Umbilical cord (tissue), 2 donors: ENCODE measurements around the gene AP2A2. TPM values are rescaled to one million over a fixed set of nuclear protein-coding genes. Genes with fewer than 3 reads are reported as not detected.

Experiments used
- DNase-seq: peaks from one replicate; pipeline ENCODE4 v3.0.0-alpha.2; 2015; ENCODE audit warnings: low spot score
- total RNA-seq: library from RNA; depleted of rRNA; stranded (reverse); fragments of >200 nt; gene quantifications from one replicate; pipeline ENCODE4 v1.2.3, GENCODE V29; 2014; ENCODE audit warnings: low replicate concordance; ENCODE audit not compliant: insufficient read depth

Gene AP2A2
- total RNA-seq, 1 donor from 2014 or later: 24.1 TPM

DNA sequence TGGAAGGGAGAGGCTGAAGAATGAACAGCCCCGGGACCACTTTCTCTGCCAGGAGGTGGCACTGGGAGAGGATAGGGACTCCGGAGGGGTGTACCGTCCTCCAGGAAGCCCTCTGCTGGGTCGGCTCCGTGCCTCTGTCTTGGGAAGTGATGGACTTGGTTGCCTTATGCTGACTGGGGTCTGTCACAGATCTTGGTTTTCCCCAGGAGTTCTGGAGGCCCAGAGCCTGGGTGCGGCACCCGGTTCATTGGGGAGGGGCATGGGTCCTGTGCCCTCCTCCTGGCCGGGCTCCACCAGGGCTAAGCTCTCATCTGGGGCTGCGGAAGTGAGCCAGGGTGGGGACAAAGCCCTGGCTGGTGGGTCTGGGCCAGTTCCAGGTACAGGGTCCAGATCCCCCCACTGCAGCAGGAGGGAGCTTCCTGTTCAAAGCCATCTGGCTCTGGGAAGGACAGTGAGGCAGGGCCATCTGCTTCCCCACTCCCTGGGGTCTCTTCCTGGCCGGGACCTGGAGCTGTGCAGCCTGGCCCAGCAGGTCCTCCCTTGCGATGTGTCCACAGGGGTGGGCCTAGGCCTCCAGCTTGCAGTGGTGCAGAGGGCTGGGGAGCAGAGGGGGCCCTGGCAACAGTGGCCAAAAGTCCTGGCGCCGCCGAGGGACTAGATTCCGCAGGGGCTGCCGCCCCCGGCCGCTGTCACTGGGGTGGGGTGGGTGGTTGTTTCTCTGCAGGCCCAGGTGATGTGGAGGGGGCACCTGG lies 1.1 kb upstream of the AP2A2 start:
- DNase-seq: no peak

DNA sequence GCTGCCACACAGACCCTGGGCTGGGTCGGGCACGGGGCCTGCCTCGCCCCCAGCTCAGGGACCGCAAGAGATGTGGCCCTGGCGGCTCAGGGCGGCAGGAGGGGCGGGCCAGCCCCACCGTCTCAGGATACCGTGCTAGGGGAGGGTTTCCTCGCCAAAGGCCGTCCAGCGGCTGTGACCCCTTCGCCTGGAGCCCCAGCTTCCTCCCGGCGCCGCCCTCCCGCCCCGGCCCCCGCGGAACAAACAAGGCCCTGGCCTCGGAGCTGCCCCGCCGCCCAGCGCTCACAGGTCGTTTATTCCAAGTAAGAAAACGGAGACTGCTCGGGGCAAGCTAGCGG lies 543 bp upstream of the AP2A2 start:
- no peak for DNase-seq

DNA sequence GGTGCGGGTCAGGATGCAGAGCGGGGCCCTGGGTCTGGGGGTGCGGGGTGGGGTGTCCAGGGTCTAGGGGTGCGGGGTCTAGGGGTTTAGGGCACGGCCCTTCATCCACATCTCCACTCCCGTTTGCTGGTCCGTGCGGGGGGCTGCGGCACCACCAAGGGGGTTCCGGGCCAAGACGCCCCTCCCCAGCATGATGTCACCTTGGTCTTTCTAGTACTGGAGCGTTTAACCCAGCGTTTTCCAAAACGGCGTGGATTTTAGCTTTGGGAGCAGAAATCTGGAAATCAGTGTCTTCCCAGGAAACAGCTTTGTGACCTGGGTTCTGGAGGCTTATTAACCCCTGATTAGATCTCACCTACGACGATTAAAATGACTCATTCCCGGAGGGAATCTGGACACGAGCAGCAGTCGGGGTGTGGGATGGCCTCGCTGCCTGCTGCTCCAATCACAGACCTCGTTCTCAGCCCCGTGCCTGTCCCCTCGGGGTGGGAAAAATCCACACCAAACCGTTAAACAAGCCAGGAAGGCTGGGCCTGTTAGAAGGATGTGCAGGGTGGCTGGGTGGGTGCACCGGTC lies 759 bp downstream of the AP2A2 start:
- DNase-seq: peak; percentile 61

DNA sequence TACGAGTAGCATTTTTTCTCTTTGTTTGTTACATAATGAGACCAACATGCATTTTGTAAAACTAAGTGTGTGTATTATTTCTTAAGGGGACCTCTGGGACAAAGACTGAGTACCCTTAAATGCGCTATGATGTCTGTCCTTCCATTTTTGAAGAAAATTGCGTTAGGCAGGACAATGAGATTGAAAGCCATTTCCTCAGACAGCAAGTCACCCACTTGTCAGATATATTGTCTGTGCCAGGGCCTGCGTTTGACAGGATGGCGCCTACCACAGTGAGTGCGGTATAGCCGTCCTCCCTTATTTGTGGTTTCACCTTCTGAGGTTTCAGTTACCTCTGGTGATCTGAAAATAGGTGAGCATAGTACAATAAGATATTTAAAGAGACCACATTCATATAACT lies 2.2 kb downstream of the AP2A2 start:
- no peak for DNase-seq

DNA sequence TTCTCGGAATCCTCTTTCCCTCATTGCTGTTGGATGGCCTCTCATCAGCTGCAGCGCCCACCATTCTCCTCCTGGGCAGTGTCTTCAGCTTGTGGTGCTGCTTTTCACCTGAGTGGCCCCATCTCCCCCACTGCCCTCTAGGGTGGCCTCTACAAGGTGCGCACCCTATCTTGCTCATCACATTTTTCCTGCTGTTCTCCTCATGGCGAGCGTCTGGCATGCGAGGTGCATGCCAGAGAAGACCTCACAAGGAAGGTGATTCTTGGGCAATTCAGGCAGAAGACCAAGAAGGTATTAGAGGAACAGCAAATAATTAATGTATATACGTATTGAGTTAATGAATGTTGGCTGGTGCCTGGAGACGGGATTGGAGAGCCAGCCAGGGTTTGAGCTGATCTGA lies 3.1 kb downstream of the AP2A2 start:
- no peak for DNase-seq

DNA sequence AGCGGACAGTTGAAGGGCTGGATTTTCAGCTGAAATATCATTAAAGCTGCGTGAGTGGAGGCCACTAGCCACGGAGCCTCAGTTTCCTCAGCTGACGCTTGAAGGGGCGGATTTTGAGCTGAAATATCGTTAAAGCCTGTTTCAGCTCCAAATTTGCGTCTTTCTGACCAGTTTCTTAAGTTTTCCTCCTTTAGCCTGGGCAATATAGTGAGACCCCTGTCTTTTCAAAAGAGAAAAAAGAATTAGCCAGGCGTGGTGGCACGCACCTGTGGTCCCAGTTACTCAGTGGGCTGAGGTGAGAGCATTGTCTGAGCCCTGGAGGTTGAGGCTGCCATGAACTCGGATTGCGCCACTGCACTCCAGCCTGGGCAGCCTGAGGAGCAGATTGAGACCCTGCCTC lies 3.7 kb downstream of the AP2A2 start:
- DNase-seq: no peak

DNA sequence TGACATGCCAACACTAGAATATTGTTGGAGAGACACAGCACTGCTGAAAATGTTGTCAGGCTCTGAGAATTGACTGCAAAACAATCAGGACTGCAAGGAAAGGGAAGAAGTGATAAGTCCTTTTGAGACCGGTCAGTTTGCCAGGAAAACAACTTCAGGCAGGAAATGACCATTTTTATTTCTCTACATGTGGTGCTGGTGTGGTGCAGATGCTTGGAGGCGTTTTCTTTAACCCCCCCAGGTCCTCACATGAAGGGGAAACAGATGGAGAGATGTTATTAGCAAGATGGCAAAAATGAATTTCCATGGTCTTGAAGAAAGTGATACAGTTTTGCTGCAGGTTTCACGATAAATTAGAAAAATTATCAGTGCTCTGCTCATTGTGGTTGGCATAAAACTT lies 5.7 kb downstream of the AP2A2 start:
- DNase-seq: no peak

DNA sequence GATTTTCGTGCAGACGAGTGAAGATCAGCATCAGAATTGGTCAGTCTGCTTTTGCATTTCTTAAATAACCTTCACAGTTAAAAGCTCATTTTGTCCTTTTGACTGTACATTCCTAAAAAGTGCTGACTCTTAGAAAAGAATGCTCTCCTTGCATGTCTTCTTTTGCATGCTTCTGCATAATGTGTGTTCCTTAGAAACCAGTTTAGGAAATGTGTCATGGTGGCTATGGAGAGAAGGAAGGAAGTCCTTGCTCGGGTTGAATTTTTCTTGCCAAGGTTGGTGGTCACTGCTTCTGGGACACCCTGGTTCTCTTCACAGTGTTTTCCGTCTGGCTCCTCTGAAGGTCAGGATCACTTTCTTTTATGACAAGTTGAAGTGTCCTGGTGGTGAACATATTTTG lies 6.8 kb downstream of the AP2A2 start:
- DNase-seq: no peak

DNA sequence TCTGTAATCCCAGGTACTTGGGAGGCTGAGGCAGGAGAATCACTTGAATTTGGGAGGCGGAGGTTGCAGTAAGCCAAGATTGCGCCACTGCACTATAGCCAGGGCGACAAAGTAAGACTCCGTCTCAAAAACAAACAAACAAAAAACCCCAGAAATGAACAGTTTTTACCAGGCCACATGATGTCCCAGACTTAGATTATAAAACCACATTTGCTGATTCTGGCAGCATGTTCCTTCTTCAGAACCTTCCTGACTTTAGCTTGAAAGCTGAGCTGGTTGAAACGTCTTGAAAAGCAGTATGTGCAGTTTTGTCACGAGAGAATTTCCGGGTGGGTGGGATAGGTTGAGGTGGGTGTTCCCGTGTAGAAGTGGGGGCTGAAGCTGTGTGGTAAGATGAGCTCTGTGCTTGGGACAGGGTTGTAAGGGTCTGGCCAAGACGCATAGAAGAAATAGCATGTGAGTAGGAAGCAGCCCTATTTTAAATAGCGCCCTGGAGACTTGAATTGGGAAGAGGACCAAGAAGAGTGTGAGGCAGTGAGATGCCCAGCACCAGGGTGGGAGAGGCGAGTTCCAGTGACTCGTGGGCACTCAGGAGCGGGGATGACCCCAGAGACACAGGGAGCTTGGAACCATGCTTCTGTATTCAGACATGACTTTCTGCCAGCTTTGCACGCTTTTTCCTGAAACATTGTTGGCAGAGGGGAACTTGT lies 7.6 kb downstream of the AP2A2 start:
- DNase-seq: no peak

DNA sequence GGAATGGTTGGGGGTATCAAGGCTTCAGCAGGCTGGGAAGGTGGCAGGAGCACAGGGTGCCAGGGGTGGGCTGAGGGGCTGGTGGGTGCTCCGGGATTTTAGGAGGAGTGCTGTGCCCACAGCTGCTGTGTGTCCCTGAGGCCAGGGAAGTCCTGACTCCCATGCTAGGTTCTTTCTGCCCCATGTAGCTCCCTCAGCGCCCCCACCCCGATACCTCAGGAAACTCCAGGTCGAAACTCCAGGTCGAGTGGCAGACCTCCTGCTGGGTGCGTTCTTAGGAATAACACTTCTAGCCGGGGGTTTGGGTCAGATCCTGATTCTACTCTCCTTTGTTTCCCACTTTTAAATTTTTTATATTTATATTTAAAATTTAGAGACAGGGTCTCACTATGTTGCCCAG lies 8.3 kb downstream of the AP2A2 start:
- DNase-seq: no peak

DNA sequence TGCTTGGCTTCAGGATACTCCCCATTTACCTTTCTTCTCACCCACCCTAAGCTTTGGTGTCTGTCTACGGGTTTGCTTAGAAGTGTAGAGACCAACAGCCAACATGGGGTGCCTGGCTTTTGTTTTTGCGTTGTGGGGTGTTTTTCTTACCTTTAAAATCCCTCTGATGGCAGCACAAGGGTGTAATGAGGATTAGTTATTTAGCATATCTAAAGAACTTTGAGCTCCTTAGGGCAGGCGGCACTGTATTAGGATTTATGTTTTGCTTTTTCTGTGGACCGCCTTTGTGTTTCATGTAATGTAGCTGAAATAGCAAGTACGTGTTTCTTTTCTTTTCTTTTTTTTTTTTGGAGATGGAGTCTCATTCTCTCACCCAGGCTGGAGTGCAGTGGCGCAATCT lies 8.9 kb downstream of the AP2A2 start:
- DNase-seq: no peak

DNA sequence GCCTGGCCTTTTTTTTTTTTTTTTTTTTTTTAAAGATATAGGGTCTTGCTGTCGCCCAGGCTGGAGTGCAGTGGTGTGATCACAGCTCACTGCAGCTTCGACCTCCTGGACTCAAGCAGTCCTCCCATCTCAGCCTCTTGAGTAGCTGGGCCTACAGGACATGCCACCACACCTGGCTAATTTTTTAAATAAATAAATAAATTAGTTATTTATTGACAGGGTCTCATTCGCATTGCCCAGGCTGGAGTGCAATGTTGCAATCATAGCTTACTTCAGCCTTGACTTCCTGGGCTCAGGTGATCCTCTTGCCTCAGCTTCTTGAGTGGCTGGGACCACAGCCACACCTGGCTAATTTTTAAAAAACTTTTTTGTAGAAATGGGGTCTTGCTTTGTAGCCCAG lies 10.5 kb downstream of the AP2A2 start:
- DNase-seq: no peak

DNA sequence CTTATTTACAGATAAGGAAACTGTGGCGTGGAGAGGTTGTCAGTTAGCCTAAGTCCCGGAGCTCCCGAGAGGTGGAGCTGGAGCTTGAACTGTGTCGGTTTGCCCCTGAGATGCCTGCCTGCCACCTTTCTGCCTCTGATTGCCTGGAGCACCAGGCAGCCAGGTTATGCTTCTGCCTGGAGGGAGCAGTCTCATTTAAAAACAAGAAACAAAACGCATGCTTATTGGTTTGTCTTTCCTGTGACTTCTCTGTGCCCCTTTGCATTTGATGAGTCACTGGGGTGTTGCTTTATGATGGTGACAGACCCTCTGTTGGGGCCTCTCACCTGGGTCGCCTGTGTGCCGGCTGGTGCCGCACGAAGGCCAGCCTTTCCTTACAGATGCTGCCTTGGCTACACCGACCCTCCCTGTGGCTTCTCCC lies 12.2 kb downstream of the AP2A2 start:
- DNase-seq: no peak

DNA sequence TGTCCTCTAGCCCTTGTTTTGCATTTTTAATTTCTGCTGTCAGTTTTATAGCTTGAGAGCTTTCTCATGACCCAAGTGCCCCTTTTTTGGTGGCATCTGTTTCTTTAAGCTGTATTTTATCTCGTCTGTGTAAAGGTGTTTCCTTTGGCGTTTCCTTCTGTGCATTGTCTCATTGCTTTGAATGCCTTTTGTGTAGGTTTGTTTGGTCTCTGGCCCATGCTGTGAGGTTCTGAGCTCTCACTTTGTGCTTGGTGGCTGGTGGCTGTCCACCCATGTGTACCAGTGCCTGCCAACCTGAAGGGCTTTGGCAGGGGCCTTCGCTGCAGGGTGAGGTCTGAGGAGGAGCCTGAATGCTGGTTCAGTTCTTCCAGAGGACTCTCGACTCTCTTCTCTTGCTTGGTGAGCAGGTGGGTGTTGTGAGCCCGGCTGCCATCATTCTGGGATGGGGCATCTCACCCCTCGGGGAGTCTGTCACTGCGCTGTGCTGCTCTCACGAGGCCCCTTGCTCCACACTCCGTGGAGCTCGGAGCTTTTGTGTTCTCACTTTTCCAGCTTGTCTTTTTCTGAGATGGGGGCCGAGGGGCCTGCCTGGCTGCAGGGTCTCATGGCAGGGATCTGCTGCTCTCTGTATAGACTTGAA lies 14.9 kb downstream of the AP2A2 start:
- no peak for DNase-seq

DNA sequence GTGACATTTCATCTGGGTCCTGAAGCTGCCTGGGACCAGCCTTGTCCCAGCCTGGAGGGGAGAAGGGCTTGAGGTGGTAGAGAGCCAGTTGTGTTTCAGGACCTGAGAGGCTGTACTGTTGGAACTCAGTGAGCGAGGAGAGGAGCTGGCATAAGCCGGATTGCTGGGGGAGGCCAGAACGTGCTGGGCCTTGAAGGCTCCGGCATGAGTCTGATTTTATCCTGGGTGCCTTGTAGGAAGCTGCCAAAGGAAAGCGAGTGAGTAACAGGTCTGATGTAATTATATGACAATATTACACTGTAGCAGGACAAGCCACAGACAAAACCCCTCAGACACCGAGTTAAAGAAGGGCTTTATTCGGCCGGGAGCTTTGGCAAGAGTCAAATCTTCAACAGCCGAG lies 17.2 kb downstream of the AP2A2 start:
- DNase-seq: no peak

DNA sequence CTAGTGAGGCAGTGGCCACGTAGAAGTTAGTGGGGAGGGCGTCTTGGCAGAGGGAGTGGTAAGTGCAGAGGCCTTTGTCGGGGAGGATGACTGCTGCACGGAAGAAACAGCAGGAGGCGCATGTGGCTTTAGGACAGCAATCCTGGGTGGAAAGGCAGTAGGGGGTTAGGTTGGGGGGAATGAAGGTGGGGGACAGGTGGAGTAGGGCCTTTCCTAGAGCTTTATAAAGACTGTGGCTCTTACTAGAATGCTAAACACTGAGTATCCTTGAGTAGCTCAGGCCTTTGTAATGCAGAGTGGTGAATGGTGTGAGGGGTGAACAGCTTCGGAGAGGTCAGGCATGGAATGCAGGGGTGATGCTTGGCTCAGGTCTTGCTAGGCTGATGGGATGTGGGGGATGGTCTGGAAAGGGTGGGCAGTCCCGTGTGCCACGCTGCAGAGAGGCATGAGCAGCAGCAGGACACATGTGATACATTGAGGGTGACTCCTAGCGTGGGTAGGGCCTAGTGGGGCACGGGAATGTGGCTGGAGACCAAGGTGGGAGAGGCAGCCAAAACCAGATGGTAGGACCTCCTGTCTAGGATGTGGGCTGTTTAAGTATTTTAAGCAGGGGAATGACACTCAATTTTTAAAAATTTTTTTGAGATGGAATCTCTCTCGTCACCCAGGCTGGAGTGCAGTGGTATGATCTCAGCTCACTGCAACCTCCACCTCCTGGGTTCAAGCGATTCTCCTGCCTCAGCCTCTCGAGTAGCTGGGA lies 19.2 kb downstream of the AP2A2 start:
- DNase-seq: no peak

DNA sequence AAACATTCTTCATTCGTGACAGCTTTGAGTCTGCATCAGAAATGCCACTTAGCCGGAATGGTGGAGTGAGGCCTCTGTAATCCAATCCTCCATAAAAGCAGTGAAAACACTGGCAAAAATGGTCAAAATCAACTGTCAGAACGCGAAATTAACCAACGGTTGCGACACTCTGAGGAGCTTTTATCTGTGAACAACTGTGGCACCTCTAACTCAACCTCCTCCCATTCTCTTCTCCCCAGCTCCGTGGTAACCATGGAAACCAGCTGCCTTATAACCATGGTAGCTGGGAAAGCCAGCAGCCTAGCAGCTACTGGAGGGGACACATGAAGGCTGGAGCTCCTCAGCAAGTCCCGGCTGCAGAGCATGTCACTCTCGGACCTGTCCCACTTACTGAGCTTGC lies 20.3 kb downstream of the AP2A2 start:
- DNase-seq: peak; percentile 71

DNA sequence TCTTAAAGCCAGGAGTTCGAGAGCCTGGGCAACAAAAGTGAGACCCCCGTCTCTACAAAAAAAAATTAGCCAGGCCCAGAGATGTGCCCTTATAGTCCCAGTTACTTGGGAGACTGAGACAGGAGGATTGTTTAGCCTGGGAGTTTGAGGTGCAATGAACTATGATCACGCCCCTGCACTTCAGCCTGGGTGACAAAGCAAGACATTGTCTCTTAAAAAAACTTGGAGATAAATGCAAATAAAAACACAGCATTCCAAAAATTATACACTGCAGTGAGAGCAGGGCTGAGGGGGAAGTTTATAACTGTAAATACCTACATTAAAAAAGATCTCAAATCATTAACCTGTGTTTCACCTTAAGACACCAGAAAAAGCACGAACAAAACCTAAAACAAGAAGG lies 22.1 kb downstream of the AP2A2 start:
- DNase-seq: no peak

DNA sequence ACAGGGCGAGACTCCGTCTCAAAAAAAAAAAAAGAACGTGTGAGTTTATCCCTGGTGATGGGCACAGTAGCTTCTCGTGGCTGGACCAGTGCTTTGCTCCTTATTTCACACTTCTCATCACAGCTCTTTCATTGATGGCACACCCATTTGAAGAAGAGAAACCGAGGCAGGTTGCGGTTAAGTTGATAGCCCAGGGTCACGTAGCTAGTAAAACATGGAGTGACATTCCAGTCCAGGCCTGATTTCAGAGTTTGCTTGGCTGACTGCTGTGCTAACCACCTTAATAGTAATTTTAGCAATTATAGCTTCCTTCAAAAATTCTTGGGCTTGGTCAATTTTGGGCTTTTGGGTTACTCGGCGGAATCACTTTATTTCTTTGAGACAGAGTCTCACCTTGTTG lies 25.8 kb downstream of the AP2A2 start:
- DNase-seq: no peak

DNA sequence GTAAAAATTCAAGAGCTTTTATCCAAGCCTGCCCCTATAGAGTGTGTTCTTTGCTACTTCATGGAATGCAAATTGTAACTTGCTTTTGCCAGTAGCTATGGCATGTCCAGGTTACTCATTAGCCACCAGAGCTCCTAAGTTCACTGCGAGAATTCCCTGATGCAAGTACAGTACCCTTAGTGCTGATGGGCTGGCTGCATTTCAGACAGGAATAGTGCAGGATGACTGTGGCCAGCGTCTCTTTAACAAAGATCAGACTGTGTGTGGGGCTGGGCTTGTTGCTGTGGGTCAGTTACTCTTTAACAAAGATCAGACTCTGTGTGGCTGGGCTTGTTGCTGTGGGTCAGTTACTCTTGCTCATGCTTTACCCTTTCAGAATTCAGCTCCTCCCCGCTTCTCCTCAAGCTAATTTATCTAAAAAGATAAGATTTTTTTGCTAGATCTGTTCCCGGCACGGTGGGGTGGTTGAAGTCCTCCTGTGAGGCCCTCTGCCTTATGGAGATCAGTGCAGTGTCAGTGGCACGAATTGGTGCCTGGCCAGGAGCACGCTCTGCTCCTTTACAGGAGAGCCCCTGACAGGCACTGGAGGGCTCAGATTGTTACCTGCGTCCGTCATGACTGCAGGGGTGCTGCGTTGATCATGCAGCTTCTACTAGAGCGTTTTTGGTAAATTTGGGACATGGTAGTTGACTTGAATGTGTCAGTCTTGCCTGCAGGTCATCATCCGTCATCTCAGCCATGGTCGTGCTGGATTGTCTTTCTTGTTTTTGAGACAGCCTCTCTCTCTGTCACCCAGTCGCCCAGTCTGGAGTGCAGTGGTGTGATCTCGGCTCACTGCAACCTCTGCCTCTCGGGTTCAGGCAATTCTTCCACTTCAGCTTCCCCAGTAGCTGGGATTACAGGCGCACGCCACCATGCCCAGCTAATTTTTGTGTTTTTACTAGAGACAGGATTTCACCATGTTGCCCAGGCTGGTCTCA lies 27.0 kb downstream of the AP2A2 start:
- DNase-seq: no peak

DNA sequence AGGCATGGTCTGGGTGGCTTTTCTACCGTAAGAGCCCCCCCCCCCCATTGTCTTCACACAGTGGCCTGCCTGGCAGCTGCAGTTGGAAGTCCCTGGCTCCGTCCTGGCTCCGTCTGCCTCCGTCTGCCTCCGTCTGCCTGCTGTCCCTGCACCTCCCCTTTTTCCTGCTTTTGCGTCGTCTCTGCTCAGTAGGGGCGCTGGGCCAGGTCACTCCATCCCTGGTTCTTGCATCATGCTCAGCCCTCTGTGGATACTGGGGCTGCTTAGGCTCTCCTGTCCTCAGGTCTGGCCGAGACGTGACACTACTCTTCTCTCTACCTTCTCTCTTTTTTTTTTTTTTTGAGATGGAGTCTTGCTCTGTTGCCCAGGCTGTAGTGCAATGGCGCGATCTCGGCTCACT lies 27.8 kb downstream of the AP2A2 start:
- DNase-seq: no peak
